RKO (cell line): Measurements from ENCODE around the gene STK16.
"Not testable (repeated sequence)": the region's sequence is repeated elsewhere in the genome, so short reads cannot be mapped to it uniquely, and the experiment has no call there.

Experiments
- DNase-seq: peaks from one replicate; pipeline ENCODE4 v3.0.0-alpha.2; 2016; ENCODE audit warnings: low spot score

The STK16 gene

DNA sequence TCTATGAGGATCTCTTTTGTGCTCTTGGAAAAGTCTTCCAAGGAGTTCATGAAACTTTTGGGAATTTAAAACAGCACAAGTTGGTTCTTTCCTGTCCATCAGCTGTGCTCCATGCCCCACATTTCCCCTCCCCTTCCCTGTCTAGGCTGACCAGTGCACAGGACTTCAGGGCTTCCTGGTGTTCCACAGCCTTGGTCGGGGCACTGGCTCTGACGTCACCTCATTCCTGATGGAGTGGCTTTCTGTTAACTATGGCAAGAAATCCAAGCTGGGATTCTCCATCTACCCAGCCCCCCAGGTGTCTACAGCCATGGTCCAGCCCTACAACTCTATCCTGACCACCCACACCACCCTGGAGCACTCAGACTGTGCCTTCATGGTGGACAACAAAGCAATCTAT lies 25.7 kb downstream of the STK16 start:
- no peak for DNase-seq

DNA sequence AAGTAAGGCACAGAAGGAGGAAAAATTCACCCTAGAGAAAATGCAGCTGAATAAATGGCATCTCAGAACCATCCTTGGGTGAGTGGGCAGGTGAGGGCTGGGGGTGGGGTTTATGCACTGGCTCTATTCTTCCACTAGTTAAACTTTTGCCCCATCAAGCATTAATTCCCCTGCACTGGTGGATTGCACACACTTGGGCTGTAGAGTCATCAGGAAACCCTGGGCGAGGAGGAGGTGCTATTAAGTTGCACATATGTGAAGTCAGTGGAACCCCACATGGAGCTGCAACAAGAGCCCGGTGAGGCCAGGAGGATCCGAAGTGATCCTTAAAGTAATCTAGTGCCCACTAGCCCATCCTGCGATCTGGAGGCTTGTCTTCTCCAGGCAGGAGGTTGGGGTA lies 27.1 kb downstream of the STK16 start:
- DNase-seq: no peak

DNA sequence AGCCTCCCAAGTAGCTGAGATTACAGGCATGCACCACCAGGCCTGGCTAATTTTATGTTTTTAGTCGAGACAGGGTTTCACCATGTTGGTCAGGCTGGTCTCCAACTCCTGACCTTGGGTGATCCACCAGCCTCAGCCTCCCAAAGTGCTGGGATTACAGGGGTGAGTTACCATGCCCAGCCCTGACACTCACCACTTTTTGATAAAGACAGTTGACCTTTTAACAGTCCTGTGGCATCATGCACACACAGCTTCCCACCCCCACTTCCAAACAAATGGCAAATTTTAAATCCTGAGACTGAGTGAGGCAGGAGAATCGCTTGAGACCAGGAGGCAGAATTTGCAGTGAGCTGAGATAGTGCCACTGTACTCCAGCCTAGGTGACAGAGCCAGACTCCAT lies 27.7 kb downstream of the STK16 start:
- no peak for DNase-seq

DNA sequence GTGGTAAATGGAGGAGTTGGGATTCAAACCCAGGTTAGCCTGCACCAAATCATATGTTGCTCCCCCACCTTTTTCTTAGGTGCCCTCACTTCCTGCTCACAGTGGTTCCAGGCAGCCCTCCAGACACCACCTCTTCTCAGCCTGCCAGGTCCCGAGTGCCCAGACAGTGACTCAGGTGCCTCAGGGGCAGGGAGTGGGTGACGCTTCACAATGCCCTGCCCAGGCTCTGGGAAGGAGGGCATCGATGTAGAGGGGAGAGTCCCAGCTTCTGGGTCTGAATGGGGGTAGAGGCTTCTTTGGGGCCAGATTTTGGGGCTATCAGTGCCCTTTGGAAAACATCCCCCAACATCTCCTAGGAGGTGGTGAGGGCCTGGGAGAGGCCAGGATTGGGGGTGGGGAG lies 28.7 kb downstream of the STK16 start:
- DNase-seq: no peak

DNA sequence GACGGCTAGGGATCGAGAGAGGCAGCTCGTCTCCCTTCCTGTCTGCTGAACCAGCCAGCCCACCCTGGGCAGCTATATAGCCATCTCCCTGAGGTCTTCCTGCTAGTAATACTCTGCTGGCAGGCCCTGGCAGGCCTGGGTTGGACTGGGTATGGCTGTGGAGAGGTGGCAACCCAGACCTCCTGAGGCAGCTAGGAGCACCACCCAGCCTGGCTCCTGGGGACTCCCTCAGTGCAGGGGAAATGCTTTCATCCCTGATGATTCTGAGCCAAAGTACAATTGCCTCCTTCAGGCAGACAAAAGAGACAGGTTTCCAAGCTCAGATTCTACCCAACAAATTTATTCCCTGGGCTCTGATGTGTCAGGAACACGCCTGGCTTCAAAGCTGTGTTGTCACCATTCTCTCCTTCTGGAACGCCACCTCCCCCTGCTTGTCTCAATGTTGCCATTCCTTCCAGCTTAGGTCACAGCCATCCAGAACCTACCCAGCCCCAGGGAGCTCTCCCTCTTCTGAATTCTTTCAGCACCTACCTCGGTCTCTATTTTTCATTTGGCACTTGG lies 29.2 kb downstream of the STK16 start:
- peak; percentile 55 for DNase-seq

DNA sequence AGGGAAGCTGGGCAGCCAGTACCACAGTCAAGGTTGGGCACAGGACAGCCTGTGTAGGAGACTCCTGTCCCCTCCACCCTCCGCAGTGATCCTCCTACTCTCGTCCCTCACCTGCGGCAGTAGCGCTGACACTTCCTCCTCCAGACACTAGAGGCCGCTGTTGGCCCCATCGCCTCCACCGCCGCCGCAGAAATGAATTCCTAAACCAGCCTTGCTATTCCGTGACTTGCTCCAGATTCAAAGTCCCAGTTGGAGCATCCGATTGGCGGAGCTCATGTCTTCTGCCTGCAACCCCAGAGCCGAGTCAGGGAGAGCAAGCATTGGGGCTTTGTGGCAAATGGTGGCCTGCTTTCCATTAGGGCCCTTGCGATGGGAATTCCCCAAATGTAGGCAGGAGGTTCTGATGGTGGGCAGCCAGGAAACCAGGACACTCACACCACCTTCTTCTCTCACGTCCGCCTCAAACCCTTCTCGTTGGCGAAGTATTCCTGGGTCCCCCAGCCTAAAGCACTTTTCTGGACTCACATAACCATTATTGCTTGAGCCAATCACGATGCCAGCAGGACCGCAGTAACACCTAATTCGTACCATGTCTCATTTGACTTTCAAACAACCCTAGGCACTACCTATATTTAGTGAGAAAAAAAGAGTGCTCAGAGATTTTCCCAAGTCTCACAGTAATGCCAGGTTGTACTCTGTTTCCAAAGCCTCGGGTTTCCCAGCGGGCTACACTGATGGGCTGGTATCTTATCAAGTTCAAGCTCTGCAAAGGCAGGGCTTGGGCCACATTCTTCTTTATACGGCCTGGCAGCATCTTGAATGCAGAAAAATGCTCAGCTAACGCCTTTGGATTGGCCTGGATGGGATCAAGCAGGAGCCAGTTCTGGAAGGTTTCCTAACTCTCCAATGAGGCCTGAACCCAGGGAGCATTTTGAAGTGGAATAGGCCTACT lies 32.7 kb downstream of the STK16 start:
- peak; percentile 82 for DNase-seq

DNA sequence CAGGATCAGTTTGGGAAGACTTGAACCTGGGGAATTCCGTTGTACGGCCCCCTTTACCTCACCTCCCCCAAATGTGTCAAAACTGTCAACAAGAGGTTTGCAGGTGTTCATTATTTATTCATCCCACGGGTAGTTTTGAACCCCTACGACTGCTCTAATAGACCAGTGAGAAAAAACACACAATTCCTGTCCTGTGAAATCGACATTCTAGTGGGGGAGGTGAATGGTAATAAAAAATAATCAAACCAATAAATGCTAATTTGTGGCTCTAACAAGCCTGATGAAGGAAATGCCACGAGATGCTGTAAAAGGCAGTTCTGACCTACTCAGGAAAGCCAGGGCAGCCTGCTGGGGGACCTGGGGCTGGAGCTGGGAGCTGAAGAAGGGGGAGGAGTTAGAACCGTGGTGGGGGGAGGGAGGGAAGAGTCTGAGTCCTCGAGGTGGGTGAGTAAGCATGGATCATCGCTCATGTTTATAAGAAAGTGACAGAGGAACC lies 33.4 kb downstream of the STK16 start:
- DNase-seq: no peak

DNA sequence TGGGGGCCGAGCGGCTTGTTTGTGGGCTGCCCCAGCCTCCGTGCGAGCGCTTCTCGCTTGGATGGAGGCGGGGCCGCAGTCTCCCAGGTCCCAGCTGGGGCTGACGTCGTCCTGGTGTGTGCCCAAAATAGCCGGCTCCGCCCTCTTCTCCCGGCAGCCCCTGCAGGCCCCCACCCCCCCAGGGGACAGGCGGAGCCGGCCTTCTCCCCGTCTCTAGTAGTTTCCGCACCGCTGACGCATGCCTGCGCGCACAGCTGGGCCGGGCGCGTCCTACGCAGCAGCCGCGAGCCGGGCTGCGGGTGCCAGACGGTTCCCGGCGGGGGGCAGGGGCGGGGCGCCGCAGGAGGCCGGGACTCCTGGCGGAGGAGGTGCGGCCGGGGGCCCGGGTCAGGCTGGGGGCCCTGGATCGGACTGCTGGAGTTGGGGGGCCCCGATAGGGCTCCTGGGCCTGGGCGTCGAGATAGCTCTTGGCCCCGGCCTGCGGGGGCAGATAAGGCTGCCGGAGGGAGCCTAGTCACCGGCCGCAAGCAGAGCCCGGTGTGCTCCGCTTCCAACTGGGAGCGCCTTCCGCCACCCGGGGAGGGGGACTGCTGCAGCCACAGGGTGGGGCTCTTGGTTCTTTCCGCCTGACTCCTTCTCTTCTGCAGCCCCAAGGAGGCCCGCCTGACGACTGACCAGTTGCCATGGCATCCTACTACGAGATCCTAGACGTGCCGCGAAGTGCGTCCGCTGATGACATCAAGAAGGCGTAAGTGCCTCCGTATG lies 34.1 kb downstream of the STK16 start, which contains the start of gene DNAJB2:
Gene DNAJB2 (plus strand): TSS at position 216 of the 765 bp plus-strand sequence. CDS start 468 bp downstream, at position 684.
- DNase-seq: peak; percentile 98

DNA sequence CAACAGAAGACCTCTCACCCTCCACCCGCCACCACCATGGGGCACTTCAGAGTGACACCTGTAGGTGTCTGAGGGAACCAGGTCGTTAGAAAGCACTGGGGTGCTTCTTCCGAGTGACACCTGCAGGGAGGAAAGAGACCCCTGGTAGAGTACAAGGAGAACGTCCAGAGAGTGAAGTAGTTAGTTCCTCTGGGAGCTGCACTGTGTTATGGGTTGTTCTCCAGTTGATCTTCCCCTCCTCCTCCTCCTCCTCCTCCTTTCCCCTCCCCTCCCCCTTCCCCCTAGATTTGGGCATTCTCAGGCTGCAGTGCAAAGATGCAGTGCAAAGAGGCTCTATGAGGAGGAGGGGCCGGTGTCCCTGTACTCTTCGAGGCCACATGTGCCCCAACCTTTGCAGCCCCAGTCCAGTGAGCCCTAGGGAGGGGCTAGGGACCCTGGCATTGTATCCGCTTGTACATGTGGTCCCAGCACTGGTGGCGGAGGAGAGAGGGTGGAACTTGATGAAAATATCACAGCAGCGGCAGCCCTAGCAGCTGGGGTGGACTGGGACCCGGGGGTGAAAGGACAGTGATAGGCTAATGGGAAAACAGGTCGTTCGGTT lies 34.7 kb downstream of the STK16 start:
- DNase-seq: no peak

DNA sequence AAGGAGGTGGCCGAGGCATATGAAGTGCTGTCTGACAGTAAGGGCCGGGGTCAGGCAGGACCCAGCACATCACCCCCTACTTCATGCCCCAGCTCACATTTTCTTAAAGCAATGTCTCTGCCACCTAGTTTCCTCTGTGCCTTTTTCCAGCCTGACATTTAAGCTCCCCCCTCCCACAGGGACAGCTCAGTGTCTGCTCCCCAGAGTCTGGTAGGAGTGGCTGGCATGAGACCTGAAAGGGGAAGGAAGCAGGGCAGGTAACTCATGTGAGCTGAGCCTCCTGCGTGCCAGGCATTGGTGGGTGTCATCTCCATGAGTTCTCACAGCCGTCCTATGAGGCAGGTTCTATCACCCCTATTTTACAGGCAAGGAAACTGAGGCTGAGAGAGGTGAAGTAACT lies 35.4 kb downstream of the STK16 start:
- no peak for DNase-seq

DNA sequence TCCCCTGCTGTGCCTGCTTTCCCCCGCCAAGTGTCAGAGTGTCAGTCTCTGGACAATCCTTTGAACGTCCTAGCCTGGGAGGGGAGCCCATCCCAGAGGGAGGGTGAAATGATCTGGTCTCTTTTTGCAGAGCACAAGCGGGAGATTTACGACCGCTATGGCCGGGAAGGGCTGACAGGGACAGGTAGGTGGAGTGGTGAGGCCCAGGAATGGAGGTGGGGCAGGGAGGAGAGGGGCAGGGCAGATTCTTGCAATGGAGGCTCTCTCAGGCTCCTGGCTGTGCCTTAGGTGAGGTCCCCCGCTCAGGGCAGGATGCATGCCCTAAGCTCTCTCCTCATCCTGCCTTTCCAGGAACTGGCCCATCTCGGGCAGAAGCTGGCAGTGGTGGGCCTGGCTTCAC lies 36.3 kb downstream of the STK16 start:
- no peak for DNase-seq

DNA sequence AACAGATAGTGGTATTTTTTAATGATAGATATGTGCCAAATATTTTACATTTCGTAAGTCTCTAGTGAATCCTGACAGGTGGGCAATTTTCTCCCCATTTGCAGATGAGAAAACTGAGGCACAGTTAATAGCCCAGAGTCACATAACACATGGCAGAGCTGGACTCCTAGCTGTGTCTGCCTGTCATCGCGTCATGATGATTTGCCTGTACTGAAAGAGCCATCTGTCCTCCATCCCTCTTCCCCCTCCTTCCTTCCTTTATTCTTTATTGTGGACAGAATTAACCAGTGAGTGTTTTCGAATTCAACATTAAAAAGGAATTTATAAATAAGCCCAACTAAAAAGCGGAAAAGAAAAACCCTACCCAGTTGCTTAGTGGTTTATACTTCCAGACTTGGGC lies 37.1 kb downstream of the STK16 start:
- no peak for DNase-seq

DNA sequence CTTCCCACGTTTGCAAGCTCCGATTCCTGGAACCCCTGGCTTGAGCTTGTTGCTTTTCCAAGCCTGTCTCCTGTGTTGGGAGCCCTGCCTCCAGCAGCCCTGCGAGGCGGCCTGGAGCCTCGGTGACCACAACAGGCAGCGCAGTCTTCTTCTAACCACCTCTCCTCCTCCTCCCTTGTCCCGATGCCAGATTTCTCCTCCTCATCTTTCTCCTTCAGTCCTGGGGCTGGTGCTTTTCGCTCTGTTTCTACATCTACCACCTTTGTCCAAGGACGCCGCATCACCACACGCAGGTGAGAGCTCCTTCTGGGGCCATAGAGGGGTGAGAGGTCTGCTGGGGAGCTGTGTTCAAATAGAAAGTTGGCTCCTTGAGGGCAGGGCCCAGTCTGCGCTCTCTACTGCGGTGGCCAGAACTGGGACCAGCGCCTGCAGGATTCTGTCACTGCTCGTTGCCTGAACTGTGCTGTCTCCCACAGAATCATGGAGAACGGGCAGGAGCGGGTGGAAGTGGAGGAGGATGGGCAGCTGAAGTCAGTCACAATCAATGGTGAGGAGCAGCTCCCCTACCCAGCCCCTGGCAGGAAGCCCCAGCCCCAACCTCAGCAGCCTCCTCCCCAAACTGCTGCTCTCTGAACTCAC lies 37.8 kb downstream of the STK16 start:
- no peak for DNase-seq

DNA sequence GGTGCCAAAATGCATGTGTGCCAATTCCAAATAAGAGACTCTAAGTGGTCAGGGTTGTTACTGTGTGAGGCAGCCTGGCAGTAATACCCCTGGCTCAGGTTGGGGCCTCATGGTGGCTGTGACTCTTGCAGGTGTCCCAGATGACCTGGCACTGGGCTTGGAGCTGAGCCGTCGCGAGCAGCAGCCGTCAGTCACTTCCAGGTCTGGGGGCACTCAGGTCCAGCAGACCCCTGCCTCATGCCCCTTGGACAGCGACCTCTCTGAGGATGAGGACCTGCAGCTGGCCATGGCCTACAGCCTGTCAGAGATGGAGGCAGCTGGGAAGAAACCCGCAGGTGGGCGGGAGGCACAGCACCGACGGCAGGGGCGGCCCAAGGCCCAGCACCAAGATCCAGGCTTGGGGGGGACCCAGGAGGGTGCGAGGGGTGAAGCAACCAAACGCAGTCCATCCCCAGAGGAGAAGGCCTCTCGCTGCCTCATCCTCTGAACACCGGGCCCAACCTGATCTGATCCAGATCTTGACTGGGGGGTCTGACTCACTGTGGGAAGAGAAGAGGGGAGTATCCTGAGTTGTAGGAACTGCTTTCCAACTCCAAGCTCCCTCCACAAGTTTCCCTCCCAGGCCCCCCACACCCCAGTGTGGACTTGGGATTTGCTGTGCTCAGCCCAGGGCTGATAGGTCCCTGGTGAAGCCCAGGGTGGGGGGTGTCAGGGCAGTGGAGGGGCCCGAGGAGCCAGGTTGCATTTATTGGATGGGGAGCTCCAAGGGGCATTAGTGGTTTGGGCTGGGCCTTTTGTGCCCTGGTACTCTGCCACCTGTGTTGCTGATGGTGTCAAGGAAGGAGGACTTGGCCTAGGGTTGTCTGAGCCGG lies 39.5 kb downstream of the STK16 start:
- no peak for DNase-seq

DNA sequence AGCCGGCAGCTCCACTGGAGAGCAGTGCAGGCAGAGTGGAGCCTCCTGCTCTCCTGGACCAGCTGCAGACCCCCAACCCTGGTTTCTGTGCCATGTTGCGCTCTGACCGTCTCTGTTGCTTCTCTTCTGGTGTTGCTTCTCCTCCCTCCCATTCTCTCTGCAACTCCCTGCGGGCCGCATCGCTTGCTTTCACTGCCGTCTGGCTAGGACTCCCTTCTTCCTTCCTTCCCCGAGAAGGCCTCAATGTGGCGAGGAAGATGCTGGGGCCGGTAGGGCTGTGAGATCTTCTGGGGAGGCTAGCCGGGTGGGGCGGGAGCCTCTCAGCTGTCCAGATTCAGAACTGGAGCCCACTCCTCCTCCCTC lies 40.1 kb downstream of the STK16 start:
- no peak for DNase-seq

DNA sequence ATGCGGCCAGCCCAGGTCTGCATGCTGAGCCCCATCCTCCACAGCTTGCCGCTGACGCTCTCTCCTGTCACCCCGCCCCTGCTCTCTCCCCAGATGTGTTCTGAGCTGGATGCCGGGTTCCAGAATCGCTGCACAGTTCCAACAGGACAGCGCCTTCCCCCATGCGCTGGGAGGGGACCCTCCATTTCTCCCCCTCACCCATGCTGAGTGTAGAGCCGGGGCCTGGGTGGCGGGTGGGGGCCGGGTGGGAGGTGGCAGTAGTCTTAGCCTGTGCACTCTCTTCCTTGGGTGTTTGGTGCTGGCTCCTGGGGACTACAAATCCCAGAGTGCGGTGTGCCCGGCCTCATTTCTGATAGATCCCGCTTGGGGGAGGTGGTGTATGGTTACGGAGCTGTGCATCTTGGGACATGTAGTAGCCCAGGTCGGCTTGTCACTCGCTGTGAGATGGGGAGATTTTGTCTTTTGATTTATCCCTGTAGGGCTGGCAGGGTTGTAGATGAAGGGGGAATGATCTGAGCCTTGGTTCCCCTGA lies 40.7 kb downstream of the STK16 start:
- no peak for DNase-seq

DNA sequence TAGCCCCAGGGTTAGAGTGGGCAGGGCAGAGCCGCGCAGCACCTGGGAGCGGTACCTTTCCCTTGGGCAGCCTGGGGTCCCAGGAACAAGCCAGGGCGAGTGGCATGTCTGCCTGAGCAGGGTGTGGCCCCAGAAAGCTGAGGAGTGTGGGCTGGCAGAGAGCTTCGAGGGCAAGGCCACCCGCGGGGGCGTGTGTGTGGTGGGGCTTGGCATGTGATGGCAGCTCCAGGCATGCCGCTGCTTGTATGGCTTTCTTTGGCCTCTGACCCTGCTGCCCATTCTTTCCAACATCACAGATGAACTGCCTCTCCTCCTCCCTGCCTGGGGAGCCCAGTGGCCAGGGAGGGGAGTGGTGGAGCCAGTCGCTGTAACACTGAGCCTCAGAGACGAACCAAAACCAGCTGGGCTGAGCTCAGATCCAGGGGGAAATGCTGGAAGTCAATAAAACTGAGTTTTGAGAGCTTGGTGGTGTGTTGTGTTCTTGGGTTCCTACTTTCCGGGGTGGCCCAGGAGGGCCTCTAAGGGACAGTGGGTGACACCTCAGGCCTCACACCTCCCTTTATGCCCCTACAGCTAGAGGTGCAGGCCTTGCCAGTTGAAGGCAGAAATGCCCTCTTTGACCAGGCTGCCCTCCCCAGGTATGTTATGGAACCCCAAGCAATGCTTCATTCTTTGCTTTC lies 41.3 kb downstream of the STK16 start:
- DNase-seq: no peak

DNA sequence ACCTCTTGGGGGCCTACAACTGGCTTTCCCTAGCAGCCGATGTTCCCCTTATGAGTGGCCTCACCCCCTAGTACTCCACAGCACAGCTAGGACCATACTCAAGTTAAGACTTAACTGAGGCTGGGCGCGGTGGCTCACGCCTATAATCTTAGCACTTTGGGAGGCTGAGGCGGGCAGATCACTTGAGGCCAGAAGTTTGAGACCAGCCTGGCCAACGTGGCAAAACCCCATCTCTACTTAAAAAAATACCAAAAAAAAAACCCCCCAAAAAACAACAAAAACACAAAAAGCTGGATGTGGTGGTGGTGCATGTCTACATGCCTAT lies 41.8 kb downstream of the STK16 start:
- DNase-seq: not testable (repeated sequence)

DNA sequence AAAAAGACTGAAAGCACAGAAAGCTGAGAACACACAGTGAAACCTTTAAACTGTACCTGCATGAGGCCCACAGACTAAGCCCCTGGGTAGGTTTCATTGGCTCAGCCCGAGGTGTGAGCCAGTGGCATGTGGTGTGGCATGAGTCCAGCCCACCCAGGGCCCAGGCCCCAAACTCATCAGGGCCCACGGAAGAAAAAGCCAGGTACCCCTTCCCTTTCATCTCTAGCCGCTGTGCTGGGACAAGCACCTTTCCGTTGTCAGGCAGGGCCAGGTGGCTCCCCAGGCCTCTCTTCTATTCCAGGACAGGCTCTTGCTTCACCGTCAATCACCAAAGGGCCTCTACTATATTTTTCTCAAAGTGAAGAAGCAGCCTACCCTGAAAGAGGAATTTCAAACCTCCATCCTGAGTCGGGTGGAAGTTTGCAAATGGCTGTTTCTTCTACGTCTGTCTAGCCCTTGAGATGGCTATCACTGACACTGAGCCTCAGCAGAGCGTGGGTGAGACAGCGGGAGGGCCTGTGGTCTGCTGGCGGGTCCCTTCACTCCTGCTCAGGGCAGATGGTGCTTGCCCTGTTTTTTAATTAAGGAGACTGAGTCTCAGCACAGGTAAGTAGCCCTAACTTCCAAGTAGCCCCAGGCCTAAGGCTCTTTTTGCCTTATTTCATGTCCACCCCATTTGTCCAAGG lies 42.4 kb downstream of the STK16 start:
- no peak for DNase-seq

DNA sequence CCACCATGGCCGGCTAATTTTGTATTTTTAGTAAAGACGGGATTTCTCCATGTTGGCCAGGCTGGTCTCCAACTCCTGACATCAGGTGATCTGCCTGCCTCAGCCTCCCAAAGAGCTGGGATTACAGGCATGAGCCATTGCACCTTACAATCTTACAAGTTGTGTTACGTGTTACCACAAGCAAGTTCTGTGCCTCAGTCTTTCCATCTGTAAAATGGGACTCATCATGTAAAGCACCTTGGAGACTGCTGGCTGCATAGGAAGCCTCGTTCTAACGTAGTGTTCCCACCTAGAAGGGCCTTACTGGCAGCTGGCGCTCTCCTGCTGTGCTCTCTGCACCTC lies 43.9 kb downstream of the STK16 start:
- no peak for DNase-seq
